WI38 (cell line): Measurements from ENCODE around the gene CHKB.

Source experiments
- H3K4me3 ChIP-seq: 2 replicates; pipeline ENCODE4 v1.5.1; 2011; ENCODE audit warnings: low read depth, mild to moderate bottlenecking, control low read depth, low read length
- CTCF ChIP-seq: IDR thresholded peaks from 2 replicates; pipeline ENCODE4 v1.5.1; 2012; ENCODE audit warnings: low read depth, mild to moderate bottlenecking, control low read depth, low read length

CHKB gene

GRCh38 chr22:50582493-50583293 lies at the start of gene CHKB:
TSS of gene CHKB (minus strand) at chr22:50582849. CDS start at chr22:50582781, 68 bp downstream.
- H3K4me3 ChIP-seq, result peak within 1 kb of the TSS; percentile 78
- TF ChIP-seq CTCF, result no peak

- TF ChIP-seq CTCF, result no peak
- no peak overlapping the region for H3K4me3 ChIP-seq
Observed at GRCh38 chr22:50630376-50630775, 47.7 kb upstream of the CHKB start.

GRCh38 chr22:50628543-50629134 lies 46.0 kb upstream of the CHKB start:
- H3K4me3 ChIP-seq, result peak overlapping the region; percentile 88
- TF ChIP-seq CTCF, result no peak

- peak; percentile 22; the same call in 1 of the 2 replicates for TF ChIP-seq CTCF
- H3K4me3 ChIP-seq, result peak within 1 kb of the TSS; percentile 88
Observed at GRCh38 chr22:50627642-50628542, 45.2 kb upstream of the CHKB start, which contains the start of gene ARSA. TSS of gene ARSA (minus strand) at chr22:50628152. CDS start at chr22:50627779, 373 bp downstream.

- peak overlapping the region; percentile 88 for H3K4me3 ChIP-seq
- no peak for TF ChIP-seq CTCF
Observed at GRCh38 chr22:50626850-50627641, 44.4 kb upstream of the CHKB start.

- TF ChIP-seq CTCF, result no peak
- no peak overlapping the region for H3K4me3 ChIP-seq
Observed at GRCh38 chr22:50626314-50626849, 43.7 kb upstream of the CHKB start.
